Stimulated activated CD8-positive, alpha-beta memory T cell treated with anti-CD3 and anti-CD28 coated beads, Interleukin-15, amount 100 ng/mL, for 4 hours (primary cell): ENCODE data around the gene RHEBL1.

ENCODE experiments used
- DNase-seq, 2 donors: peaks; one replicate each; pipeline ENCODE4 v3.0.0-alpha.2; 2020; ENCODE audit warnings: low read depth in 2 of 2

Gene RHEBL1

DNA sequence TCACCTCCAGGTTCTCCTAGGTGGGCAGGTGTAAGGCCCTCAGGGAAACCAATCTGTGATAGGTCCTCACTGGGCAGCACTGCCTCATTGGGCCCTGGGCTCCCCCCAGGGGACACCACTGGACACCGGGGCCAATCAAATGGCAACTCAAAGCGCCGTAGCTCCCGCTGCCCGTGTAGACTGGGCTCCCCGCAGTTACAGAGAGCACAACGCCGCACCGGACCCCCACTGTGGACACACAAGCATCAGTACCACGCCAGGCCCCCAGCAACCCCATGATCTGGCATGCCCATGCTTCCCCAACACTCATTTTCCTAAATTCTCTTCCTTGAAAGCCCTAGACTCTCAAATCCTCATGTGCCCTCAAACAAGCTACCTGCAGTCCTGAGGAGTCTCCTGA is 15.3 kb downstream of the RHEBL1 start:
- no peak for DNase-seq

DNA sequence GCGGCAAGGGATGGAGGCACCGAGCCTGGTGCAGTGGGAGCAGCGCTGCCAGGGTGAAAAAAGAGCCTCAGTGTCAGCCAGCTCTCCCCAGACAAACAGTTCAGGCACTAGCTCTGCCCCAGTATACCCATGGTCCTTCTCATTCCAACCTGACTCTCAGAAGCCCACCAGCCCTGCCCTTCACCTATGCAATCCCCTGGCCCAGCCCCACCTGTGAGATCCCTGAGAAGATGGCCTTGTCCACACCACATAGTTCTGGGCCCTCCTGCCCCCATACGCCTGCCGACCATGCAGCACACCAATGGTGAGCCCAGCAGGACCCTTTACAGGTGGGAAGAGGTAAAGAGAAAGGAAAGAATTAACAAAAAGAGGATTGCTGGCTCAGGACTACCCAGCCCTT is 15.7 kb downstream of the RHEBL1 start:
- no peak for DNase-seq

DNA sequence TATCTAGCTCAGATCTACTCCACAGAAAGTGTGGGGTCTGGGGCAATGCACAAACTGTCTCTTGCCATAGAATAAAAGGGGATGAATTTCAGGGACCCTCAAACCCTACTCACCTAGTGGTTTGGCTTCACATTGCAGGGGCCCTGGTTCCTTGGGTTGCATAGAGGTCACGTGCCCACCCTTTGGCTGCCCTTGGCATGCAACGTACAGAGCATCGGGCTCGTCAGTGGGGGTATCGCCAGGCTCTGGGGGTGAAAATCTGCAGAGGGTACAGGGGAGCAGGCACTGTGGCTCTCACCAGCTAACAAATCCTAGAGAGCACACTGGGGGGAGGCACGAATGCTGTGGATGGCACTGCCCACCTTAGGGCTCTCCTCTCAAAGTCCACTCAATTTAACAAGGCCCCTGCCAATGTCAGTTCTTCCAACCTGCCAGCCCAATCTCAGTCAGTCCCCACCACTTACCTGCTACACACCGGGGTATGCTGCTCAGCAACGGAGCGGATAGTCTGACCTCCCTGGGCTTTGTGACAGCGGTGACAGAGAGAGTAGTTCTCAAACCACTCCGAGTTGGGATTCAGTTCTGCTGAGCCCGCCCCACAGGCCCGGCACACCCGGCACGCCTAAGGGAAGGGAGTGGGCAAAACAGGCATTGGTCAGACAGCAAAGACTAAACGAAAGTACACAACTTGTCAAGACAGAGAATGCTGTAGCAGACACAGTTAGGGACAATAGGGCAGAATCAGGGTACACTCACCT is 17.1 kb downstream of the RHEBL1 start:
- no peak for DNase-seq

DNA sequence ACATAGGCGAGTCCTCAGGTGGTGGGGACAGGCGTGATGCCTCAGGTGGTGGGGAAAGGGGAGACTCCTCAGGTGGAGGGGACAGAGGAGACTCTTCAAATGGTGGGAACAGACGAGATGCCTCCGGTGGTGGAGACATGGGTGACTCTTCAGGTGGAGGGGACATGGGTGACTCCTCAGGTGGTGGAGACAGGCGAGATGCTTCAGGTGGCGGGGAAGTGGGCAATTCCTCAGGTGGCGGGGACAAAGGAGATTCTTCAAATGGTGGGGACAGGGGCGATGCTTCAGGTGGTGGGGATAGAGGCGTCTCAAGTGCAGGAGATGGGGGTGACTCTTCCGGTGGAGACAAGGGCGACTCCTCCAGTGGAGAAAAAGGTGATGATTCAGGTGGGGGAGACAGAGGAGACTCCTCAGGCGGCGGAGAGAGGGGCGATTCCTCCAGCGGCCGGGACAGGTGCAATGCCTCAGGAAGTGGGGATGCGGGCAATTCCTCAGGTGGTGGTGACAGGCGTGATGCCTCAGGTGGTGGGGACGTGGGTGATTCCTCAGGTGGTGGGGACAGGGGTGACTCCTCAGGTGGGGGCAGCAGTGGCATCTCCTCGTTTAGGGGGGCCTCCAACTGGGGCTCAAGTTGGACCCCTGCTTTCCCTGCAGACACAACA is 17.9 kb downstream of the RHEBL1 start:
- no peak for DNase-seq

DNA sequence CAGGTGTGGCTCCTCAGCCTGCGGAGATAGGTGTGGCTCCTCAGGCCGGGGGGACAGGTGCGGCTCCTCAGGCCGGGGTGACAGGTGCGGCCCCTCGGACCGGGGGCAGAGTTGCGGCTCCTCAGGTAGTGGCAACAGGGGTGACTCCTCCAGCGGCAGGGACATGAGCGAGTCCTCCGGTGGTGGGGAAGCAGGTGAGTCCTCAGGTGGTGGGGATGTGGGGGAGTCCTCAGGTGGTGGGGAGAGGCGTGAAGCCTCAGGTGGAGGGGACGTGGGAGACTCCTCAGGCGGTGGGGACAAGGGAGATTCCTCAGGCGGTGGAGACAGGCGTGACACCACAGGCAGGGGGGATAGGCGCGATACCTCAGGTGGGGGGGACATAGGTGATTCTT is 18.4 kb downstream of the RHEBL1 start:
- DNase-seq, result no peak

DNA sequence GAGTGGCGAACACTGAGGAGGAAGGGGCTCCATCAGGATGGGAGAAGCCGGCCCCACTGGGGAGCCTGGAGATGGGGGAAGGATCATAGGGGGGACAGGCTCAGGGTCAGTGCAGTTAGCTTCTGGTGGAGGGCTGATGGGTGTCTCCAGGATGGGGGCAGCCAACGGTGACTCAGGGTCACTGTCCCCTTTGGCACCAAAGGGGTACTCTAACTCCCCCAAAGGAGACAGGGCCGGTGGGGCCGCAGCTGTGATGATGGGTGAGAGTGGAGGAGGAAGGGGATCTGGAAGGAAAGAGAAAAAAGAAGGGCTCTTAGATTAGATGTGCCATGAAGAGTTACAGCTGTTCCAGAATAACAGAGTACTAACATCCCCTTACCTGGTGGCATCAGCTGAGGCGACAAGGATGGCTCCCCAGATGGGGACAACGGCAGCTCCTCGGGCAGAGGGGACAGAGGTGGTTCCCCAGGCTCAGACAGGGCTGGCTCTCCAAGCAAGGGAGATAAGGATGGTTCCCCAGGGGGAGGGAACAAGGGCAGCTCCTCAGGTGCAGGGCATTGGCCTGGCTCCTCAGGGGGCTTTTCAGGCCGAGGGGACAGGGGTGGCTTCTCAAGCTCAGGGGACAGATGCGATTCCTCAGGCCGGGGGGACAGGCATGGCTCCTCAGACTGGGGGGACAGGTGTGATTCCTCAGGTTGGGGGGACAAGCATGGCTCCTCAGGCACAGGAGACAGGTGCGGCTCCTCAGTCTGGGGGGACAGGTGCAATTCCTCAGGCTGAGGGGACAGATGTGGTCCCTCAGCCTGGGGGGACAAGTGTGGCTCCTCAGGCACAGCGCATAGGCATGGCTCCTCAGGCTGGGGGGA is 19.0 kb downstream of the RHEBL1 start:
- DNase-seq, result no peak

DNA sequence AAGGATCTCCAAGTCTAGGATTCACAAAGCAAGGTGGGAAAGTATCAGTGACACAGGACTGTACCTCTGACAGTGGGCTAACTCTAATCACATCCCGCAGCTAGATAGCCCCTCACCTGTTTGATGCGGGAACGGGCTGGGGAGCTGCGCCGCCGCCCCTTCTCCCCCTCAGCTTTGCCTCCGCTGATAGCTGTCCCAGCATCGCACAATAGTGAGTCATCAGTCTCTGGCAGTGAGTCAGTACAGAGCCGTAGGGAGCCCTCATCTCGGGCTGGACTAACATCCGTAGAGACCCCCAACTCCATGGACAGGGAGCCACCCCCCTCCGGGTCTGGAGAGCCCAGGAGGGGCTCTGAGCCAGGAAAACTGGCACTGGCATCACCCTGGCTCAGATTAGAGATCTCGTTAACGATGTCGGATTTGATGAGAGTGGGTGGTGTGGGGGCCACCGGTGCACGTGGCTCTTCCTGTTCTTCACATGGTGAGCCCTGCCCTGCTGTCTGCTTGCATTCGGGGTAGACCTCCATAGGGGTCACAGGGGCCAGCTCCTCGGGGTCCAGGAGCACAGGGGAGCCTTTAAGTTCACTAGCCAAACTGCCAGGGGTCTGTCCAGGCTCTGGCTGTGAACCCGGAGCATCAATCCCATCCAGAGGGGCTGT is 20.1 kb downstream of the RHEBL1 start:
- no peak for DNase-seq

DNA sequence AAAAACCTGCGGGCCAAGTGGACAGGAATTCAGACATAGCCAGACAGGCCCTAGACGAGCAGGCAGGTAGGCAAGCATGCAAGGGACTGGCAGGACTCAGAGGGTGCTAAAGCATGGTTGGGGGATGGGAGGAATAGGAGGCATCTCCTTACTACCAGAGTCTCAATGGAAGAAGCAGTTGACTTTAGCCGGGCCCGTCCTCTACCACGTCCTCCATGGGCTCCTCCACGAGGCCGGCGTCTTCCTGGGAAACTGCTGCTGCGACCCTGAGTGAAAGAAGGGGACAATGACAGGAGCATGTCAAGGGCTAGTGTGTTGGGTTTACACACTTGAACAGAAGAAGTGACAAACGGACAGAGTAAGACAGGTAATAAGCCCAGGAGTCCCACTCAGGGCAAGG is 20.8 kb downstream of the RHEBL1 start:
- no peak for DNase-seq

DNA sequence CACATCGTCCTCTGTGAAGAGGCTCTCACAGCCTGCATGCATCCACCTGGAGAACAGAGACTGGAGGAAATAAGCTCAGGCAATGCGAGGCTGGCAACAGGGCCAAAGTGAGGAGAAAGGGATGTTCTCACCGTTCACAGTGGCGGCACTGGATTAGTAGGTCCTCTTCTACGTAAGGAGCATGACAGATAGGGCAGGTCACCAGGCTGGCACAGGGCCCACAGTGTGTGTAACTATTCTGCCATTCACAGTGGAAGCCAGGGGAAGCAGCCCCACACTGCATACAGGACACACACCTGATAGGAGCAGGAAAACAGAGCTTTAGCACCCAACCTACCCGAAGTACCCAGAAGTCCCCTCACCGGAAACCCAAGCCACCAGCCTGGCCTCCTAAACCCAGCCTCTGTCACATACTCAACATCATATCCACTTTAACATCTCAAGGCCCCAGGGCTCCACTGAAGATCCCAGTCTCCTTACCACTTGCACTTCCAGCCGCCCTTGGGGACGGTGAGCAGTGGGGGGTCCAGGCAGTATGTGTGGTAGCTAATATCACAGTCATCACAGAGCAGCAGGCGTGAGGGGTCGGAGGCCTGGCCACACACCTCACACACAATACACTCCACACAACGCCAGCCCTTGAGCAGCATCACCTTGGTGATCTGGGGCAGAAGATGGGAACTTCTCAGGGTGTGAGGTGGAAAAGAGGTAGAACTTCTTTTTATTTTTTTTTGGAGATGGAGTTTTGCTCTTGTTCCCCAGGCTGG is 23.5 kb downstream of the RHEBL1 start:
- DNase-seq, result no peak

DNA sequence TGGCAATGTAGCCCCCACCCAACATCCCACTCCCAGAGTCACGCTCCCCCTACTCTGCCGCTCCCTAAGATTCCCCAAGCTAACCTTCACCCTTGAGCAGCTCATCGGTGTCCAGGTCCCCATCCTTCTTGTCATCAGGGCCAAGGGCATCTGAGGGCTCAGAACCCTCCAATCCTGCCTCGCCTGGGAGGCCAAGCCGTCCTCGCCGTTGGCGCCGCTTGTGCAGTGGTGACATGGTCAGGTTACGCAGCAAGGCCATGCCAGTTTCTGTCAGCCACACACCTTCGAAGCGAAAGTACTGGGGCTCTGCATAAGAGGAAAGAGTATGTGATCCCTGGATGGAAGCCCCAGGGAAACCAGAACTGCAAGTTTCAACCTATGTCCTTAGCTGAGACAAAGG is 25.1 kb downstream of the RHEBL1 start:
- DNase-seq, result no peak

DNA sequence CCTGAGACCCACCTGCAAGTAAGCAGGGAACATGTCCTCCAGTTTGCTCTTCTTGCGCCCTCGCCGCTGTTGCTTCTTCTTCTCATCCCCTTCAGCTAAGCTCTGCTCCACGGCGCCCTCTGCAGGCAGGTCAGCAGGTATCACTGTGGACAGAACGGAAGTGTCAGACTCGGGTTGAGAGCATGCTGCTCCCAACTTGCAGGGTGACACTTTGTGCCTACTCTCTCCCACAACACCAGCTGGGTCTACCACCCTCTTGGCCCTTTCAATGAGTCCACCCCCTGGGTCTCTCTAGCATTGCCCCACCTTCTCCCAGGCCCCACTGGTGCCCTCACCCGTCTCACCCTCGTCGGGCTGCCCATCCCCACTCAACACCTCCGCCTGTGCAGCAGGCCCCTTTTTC is 25.9 kb downstream of the RHEBL1 start:
- DNase-seq, result peak; percentile 43 to 44

DNA sequence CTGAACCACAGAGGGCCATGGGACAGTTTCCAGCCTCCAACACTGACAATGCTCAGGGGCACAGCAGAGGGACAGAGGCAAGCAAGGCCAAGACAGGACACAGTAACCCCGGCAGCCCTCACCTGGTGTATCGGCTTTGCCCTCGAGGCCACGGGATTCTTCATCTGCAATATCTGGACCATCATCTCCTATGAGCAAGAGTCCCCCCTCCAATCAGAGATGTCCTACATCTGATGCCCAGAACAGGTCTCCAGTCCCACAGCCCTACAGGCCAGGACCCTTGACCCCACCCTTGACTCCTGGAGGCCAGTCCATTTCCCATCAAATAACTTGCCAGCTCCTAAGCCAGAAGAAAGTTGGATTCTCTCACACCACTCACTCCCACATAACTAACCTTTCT is 26.5 kb downstream of the RHEBL1 start:
- DNase-seq, result no peak

DNA sequence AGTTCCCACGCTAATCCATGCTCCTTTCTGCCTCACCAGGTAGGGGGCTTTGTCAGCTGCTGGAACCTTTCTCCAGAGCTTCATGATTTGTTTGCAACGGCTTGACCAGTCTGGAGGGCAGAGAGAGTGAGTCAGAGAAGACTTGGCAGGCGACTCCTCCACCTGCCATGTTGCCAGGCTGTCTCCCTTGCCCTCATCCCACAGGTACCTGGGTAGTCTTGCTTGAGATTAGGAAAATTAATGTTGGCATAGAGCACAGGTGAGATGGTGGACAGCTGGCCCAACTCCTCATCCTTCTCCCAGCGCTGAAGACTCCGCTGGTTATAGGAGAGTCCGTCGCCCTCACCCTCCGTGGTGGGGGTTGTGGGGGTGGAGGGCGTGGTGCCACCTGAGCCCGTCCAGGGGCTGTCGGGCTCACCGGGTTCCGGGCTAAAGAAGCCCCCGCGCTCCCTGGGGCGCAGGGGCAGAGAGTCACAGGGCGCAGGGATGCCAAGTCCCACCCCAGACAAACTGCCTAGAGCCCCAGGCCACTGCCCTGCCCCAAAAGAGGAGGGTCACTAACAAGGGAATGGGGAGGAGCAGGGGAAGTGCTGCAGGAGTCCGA is 27.8 kb downstream of the RHEBL1 start:
- no peak for DNase-seq

DNA sequence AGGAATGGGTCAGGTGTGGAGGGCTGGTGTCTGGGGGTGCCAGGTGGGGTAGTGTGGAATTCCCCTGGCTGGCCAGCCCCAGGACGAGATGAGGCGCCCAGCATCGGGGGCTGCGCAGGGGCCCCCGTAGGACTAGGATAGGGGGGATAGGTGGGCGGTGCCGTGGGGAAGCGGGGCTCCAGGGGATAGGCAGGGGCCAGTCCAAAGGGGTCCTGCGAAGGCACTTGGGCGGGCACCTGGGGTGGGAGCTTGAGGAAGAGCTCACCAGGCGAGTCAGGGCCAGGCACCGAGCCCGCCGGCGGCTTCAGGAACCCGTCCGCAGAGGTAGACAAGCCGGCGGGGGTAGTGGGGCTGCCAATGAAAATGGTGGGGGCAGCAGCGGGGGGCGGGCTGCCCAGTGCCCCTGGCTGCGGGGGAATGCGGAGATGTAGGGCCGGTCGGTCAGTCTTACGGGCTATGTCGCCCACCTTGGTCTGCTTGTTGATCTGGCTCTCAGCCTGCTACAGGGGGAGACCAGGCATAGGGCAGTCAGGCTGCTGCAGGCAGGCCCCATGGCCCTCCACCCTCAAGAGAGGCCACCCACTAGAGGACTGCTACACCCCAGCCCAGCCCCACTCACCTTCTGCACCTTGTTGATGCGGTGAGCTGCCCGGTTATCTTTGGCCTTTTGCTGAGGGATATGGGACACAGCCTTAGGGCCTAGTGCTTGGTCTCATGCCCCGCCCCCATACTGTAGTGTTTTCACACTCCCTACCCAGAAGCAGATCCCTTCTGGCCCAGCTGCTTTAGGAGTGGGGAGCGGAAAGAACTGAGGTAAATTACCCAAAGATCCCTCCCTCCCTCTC is 28.5 kb downstream of the RHEBL1 start:
- no peak for DNase-seq

DNA sequence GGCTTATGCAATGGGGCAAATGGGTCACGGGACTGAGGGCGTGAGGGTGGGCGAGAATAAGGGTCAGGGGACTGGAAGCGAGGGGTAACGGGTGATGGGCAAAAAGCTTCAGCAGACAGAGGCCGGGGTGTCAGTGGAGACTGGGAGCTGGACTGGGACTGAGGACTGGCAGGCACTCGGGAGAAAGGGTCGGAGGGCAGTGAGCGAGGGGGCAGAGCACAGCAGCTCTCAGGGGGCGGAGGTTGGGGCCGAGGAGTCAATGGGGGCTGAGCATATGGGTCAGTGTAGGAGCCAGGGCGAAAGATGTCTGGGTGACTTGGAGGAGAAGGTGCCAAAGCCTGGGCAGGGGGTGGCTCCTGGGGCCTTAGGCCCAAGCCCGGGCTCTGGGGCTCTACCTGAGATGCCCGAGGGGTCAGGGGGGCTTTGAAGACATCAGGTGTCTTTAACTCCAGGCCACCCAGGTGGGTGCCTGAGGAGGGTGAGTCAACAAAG is 29.4 kb downstream of the RHEBL1 start:
- DNase-seq, result no peak

DNA sequence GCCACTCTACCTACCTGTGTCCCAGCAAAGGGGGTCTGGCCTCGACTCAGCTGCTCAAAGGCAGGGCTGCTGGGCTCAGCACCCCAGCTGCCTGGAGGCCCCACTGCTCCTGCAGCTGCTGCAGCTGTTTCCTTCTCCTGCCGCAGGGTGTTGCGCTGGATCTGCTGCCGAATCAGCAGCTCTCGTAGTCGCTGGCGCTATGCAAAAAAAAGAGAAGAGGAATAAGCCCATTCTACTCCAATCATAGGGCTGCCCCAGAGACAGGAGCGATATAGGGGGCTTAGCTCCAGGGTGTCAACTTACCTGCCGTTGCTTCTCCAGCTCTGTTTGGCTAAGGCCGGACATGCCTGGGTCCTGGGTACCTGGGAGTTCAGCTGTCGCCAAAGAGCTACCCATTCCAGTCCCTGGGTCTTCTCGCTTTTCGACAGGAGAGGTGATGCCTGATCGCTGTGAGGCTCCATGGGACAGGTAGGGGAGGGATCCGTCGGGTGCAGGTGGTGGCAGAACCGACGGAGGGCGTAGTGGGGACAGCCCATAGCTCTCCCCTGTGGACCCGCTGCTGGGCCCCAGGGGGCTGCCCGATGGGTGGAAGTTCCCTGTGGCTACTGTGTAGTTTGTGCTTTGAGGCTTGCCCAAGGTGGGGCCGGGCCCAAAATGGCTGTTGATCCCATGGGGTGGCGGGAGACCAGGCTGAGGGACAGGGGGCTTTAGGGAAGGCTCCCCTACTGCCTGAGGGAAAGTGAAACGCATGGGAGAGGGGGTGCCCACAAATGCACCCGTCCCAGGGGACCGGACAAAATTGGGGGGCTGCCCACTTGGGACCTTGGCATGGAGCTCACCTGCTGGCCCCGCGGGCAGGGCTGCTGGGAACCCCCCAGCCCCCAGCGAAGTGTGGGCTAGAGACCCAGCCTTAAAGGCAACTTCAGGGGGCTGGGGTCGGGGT is 30.1 kb downstream of the RHEBL1 start:
- DNase-seq, result no peak

DNA sequence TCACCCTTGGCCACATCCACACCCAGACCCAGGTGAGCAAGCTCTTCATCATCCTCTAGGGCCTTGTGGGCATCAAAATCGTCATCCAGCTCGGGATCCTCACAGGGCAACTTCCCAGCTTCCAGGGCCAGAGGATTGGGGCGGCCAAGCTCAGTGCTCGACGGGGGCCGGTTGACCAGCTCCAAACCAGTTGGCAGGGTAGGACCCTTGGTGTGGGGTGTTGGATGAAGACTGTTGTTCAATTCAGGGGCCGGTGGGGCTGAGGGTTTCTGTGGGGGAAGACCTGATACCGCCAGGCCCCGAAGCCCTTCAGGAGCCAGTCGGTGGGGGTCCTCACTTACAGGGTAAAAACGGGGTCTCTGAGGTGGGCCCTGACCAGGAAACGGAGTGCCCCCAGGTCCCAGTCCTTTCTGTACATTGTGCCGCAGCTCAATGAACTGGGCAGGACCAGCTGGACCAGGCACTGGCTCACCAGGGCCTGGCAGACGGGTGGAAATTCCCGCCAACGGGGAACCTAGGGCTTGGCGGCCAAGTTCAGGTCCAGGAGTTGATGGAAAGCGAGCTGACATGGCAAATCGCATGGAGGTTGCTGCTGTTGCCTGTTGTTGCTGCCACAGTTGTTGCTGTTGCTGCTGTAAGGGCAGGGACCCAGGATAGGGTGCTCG is 31.4 kb downstream of the RHEBL1 start:
- DNase-seq, result no peak

DNA sequence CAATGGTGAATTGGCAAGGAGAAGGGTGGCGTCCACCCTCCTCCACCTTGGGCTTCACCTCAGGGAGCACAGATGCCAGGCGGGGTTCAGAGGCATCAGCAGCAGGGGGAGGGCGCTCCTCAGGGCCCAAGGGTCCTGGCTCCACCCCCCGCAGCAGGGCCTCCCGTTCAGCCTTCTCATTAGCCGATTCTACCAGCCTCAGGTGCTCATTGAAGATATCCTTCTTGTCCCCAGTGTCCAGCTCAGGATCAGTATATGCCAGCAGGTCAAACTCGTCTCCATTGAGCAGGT is 31.9 kb downstream of the RHEBL1 start:
- no peak for DNase-seq
